Measurements from ENCODE around the gene ZNF77.
"Not testable (repeated sequence)": the region's sequence is repeated elsewhere in the genome, so short reads cannot be mapped to it uniquely, and the experiment has no call there.

The ZNF77 gene

DNA sequence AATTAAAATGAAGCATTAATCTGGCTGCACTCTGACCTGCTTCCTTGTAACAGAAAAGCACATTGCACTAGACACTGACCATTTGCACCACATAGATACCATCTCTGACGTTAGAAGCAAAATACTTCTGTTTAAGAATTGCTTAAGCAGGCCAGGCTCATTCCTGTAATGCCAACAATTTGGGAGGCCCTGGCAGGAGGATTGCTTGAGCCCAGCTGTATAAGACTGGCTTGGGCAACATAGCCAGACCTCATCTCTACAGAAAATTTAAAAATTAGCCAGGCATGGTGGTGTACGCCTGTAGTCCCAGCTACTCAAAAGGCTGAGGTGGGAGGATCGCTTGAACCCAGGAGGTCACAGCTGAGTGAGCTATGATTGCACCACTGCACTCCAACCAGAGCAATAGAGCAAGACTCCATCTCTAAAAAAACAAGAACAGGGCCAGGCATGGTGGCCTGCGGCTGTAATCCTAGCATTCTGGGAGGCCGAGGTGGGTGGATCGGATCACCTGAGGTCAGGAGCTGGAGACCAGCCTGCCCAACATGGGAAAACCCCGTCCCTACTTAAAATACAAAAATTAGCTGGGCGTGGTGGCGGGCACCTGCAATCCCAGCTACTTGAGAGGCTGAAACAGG, 25.5 kb upstream of the ZNF77 start:
- no peak overlapping the region for H3K4me3 ChIP-seq (ENCODE audit: low read depth, low read length)
- TF ChIP-seq CTCF (IDR thresholded peaks at IDR 0.05; ENCODE audit: low read depth, low read length) = no peak

- no peak for TF ChIP-seq CTCF (IDR thresholded peaks at IDR 0.05; ENCODE audit: low read depth, low read length)
- no peak overlapping the region for H3K4me3 ChIP-seq (ENCODE audit: low read depth, low read length)
Observed at GRCh38 chr19:2969104-2969504, 24.3 kb upstream of the ZNF77 start.

DNA sequence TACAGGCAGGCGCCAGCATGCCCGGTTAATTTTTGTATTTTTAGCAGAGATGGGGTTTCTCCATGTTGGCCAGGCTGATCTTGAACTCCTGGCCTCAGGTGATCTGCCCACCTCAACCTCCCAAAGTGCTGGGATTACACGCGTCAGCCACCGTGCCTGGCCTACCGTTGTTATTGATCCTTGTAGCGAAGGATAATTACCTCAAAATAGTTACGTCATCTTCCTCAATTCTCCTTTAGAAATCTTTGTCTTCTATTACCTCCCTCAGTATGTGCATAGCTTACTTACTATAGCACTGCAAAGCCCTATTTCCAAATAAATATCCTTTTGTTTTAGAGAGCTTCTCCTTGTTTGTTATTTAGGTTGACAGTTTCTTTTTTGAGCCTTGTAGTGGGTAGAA, 23.2 kb upstream of the ZNF77 start:
- TF ChIP-seq CTCF (IDR thresholded peaks at IDR 0.05; ENCODE audit: low read depth, low read length) = no peak
- no peak overlapping the region for H3K4me3 ChIP-seq (ENCODE audit: low read depth, low read length)

DNA sequence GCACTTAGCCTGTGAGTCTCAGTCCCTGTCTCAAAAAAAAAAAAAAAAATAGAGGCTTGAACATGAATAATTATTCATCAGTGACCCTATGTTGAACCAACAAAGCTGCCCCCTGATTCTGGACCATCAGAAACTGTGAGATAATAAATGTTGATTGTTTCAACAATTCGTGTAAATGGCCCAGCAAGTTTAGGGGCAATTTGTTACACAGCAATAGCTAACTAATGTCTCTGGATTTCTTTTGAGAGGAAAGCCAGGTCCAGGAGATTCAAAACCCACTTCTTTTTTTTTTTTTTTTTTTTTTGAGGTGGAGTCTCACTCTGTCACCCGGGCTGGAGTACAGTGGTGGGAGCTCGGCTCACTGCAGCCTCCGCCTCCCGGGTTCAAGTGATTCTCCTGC, 20.1 kb upstream of the ZNF77 start:
- H3K4me3 ChIP-seq (ENCODE audit: low read depth, low read length) = no peak overlapping the region
- TF ChIP-seq CTCF (IDR thresholded peaks at IDR 0.05; ENCODE audit: low read depth, low read length) = no peak

GRCh38 chr19:2963631-2964030, 18.9 kb upstream of the ZNF77 start:
- not testable (repeated sequence) for H3K4me3 ChIP-seq (ENCODE audit: low read depth, low read length)

DNA sequence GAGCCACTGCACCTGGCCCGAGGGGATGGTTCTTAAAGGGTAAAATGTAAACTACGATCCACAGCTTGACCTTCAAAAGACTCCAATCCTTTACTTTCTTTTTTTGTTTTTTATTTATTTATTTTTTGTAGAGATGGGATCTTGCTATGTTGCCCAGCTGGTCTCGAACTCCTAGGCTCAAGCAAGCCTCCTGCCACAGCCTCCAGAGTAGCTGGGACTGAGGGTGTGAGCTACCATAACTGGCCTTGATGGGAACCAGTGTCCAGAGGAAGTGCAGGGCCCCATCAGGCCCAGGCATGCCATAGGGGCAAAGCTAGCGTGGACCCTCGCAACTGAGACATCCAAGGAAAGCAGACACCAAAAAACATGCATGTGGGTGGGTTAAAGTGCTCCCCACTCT, 18.4 kb upstream of the ZNF77 start:
- no peak for TF ChIP-seq CTCF (IDR thresholded peaks at IDR 0.05; ENCODE audit: low read depth, low read length)
- H3K4me3 ChIP-seq (ENCODE audit: low read depth, low read length) = no peak overlapping the region

DNA sequence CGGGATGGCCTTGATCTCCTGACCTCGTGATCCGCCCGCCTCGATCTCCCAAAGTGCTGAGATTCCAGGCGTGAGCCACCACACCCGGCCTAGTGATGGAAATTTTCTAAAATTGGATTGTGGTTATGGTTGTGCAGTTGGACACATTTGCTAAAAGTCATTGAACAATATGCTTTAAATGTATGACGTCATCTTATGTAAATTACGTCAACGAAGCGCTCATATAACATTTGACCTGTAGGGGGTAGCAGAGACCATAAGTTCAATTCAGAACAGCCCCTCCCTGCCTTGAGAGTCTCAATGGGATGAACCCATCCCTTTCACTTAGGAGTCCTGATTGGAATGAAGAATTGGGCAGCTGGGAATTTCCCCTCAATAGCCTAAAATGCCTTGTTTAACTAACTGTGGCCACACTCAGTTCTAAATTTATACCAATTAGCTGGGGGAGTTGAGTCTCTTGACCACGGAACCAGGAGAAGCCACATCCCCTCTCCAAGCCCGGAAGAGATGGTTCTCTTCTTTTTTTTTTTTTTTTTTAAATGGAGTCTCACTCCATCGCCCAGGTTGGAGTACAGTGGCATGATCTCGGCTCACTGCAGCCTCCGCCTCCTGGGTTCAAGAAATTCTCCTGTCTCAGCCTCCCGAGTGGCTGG, 17.4 kb upstream of the ZNF77 start:
- no peak overlapping the region for H3K4me3 ChIP-seq (ENCODE audit: low read depth, low read length)

More for the DNA sequence above, 17.4 kb upstream of the ZNF77 start:
- TF ChIP-seq CTCF (IDR thresholded peaks at IDR 0.05; ENCODE audit: low read depth, low read length) = peak; percentile 33
